CD1c-positive myeloid dendritic cell (primary cell): ENCODE data around the gene CASKIN2.
"Not testable (repeated sequence)": the region's sequence is repeated elsewhere in the genome, so short reads cannot be mapped to it uniquely, and the experiment has no call there.

ENCODE experiments used
- DNase-seq: peaks from one replicate; pipeline ENCODE4 v3.0.0-alpha.2; 2016; ENCODE audit errors: extremely low spot score

The CASKIN2 gene

GRCh38 chr17:75523647-75524046, 8.3 kb upstream of the CASKIN2 start:
- no peak for DNase-seq

- DNase-seq, result peak; percentile 7
Measured at GRCh38 chr17:75521951-75522727, 6.8 kb upstream of the CASKIN2 start.

- DNase-seq, result no peak
Measured at GRCh38 chr17:75521290-75521689, 6.0 kb upstream of the CASKIN2 start.

GRCh38 chr17:75520413-75520812, 5.1 kb upstream of the CASKIN2 start:
- DNase-seq, result not testable (repeated sequence)

GRCh38 chr17:75518983-75519537, 3.7 kb upstream of the CASKIN2 start:
- DNase-seq, result no peak

GRCh38 chr17:75518201-75518600, 2.9 kb upstream of the CASKIN2 start:
- DNase-seq, result peak; percentile 42

- no peak for DNase-seq
Measured at GRCh38 chr17:75517297-75517865, 2.0 kb upstream of the CASKIN2 start.

GRCh38 chr17:75516619-75517296, 1.4 kb upstream of the CASKIN2 start:
- peak; percentile 28 for DNase-seq

- DNase-seq, result peak; percentile 93
Measured at GRCh38 chr17:75516255-75516618, 900 bp upstream of the CASKIN2 start, which contains the start of gene TSEN54. Gene TSEN54 (plus strand): TSS chr17:75516528. CDS start chr17:75516561, 33 bp downstream.

GRCh38 chr17:75514919-75515495, 330 bp downstream of the CASKIN2 start:
- no peak for DNase-seq

GRCh38 chr17:75514299-75514918, 928 bp downstream of the CASKIN2 start:
- no peak for DNase-seq

GRCh38 chr17:75513641-75514000, 1.7 kb downstream of the CASKIN2 start:
- no peak for DNase-seq

- no peak for DNase-seq
Measured at GRCh38 chr17:75512926-75513640, 2.3 kb downstream of the CASKIN2 start.

- DNase-seq, result no peak
Measured at GRCh38 chr17:75511610-75512575, 3.4 kb downstream of the CASKIN2 start.

- no peak for DNase-seq
Measured at GRCh38 chr17:75511270-75511609, 4.1 kb downstream of the CASKIN2 start.

- DNase-seq, result no peak
Measured at GRCh38 chr17:75509528-75510258, 5.6 kb downstream of the CASKIN2 start.

GRCh38 chr17:75508931-75509361, 6.4 kb downstream of the CASKIN2 start:
- DNase-seq, result no peak

GRCh38 chr17:75507733-75508719, 7.3 kb downstream of the CASKIN2 start:
- DNase-seq, result no peak
